HG03196 (cell line): Measurements from ENCODE around the gene SYNRG.

ENCODE experiments used
- ATAC-seq: cut with Tn5 transposase; IDR thresholded peaks from one replicate; pipeline ENCODE4 v1.9.1; 2021; ENCODE audit not compliant: unreplicated experiment

Gene SYNRG

GRCh38 chr17:37476431-37477120, 132.6 kb downstream of the SYNRG start:
- no peak for ATAC-seq

DNA sequence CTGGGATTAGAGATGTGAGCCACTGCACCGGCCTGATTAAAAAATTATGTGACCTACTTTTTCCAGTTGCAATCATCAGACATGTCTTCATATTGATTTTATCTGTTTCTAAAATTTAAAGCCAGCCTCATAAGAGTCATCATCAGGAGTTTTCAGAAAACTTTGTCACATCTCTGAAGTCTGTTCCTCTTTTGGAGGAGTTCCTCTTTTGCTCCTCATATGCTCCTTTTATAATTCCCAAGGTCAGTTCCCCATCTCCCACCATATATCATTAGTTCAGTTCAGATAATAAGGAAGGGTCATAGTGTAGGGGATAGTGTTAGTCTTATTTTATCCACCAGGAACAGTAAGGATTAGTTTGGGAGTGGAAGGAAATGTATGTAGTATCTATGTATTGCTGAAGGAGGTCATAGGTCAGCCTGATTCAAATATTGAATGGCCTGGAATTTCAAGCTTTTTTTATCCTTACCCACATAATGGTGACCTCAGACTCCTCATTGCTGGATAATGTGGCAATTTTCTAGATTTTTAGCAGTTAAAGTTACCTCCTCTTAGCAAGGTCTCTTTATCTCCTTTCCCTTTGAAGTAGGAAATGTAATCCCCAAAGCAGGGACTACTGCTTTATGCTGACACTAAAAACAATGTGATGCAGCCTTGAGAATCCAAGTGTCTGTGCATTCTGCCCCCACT, 133.3 kb downstream of the SYNRG start:
- ATAC-seq, result no peak

GRCh38 chr17:37470181-37470580, 139.0 kb downstream of the SYNRG start:
- no peak for ATAC-seq

GRCh38 chr17:37466471-37466870, 142.7 kb downstream of the SYNRG start:
- ATAC-seq, result no peak

GRCh38 chr17:37465069-37465616, 144.1 kb downstream of the SYNRG start:
- ATAC-seq, result no peak
